Thyroid gland (tissue), 4 donors: Measurements from ENCODE around the gene SPATA4.

Experiments
- CTCF ChIP-seq, 6 experiments: fragments of 200-600 bp in 3 of 6; fragments of 450-650 bp in 3 of 6; sonication (generic) in 3 of 6; IDR thresholded peaks; one replicate each; pipeline ENCODE4 v1.5.1; 2016 to 2019; ENCODE audit warnings: antibody characterized with exemption in 6 of 6, mild to moderate bottlenecking in 2 of 6, inconsistent platforms in 1 of 6, moderate library complexity in 1 of 6
- POLR2A ChIP-seq, 2 donors: fragments of 450-650 bp; IDR thresholded peaks; one replicate each; pipeline ENCODE4 v1.6.1; 2017; ENCODE audit warnings: antibody characterized with exemption in 2 of 2, mild to moderate bottlenecking in 2 of 2, moderate library complexity in 1 of 2

GRCh38 chr4:176185051-176185450, 10.3 kb downstream of the SPATA4 start:
- no peak for TF ChIP-seq CTCF (IDR thresholded peaks at IDR 0.05)
- no peak for TF ChIP-seq POLR2A (IDR thresholded peaks at IDR 0.05)
